ENCODE measurements around the gene DNAH10.

DNAH10 gene

GRCh38 chr12:123723765-123724164 is 38.3 kb upstream of the DNAH10 start:
- Histone ChIP-seq H3K27me3 (ENCODE audit: control insufficient read depth, insufficient read depth, low read length, poor library complexity, severe bottlenecking) (no peaks in the 10 kb centered on the region), H3K4me1 (ENCODE audit: control insufficient read depth, insufficient read depth, low read length) (no peaks in the 10 kb centered on the region), H3K27ac (ENCODE audit: insufficient read depth, low read depth, low read length, poor library complexity, severe bottlenecking) (no peak overlapping the region), H3K4me3 (ENCODE audit: insufficient read depth, low read depth, low read length) (no peak overlapping the region), H3K36me3 (ENCODE audit: control insufficient read depth, insufficient read depth, low read length) (peaks cover 30% of the 10 kb centered on the region), H3K9me3 (ENCODE audit: control insufficient read depth, low read length) (no peaks in the 10 kb centered on the region)
- 89 to 94% methylated on average over 4 to 5 of the region's 5 CpGs for WGBS, 2 experiments

GRCh38 chr12:123726244-123726643 is 35.9 kb upstream of the DNAH10 start:
- Histone ChIP-seq H3K9me3 (ENCODE audit: control insufficient read depth, low read length) (no peaks in the 10 kb centered on the region), H3K27ac (ENCODE audit: insufficient read depth, low read depth, low read length, poor library complexity, severe bottlenecking) (no peak overlapping the region), H3K4me3 (ENCODE audit: insufficient read depth, low read depth, low read length) (no peak overlapping the region), H3K36me3 (ENCODE audit: control insufficient read depth, insufficient read depth, low read length) (peaks cover 33% of the 10 kb centered on the region), H3K27me3 (ENCODE audit: control insufficient read depth, insufficient read depth, low read length, poor library complexity, severe bottlenecking) (no peaks in the 10 kb centered on the region), H3K4me1 (ENCODE audit: control insufficient read depth, insufficient read depth, low read length) (no peaks in the 10 kb centered on the region)
- 96 to 100% methylated on average over 1 to 2 of the region's 2 CpGs for WGBS, 2 experiments

- no peaks in the 10 kb centered on the region for H3K4me1 ChIP-seq (ENCODE audit: control insufficient read depth, insufficient read depth, low read length)
- H3K36me3 ChIP-seq (ENCODE audit: control insufficient read depth, insufficient read depth, low read length) = peaks cover 40% of the 10 kb centered on the region
- WGBS, 2 experiments = 90 to 91% methylated on average over 2 of the region's 2 CpGs
These were observed 35.1 kb upstream of the DNAH10 start for GRCh38 chr12:123726962-123727361.

GRCh38 chr12:123727878-123728277 is 34.2 kb upstream of the DNAH10 start:
- Histone ChIP-seq H3K27ac (ENCODE audit: insufficient read depth, low read depth, low read length, poor library complexity, severe bottlenecking) (no peak overlapping the region), H3K4me3 (ENCODE audit: insufficient read depth, low read depth, low read length) (no peak overlapping the region), H3K9me3 (ENCODE audit: control insufficient read depth, low read length) (no peaks in the 10 kb centered on the region), H3K4me1 (ENCODE audit: control insufficient read depth, insufficient read depth, low read length) (no peaks in the 10 kb centered on the region), H3K36me3 (ENCODE audit: control insufficient read depth, insufficient read depth, low read length) (peaks cover 42% of the 10 kb centered on the region), H3K27me3 (ENCODE audit: control insufficient read depth, insufficient read depth, low read length, poor library complexity, severe bottlenecking) (no peaks in the 10 kb centered on the region)
- WGBS, 2 experiments = 90 to 99% methylated on average over 3 of the region's 3 CpGs

More at GRCh38 chr12:123726962-123727361, 35.1 kb upstream of the DNAH10 start:
- Histone ChIP-seq H3K27me3 (ENCODE audit: control insufficient read depth, insufficient read depth, low read length, poor library complexity, severe bottlenecking) (no peaks in the 10 kb centered on the region), H3K9me3 (ENCODE audit: control insufficient read depth, low read length) (no peaks in the 10 kb centered on the region), H3K4me3 (ENCODE audit: insufficient read depth, low read depth, low read length) (no peak overlapping the region), H3K27ac (ENCODE audit: insufficient read depth, low read depth, low read length, poor library complexity, severe bottlenecking) (no peak overlapping the region)

DNA sequence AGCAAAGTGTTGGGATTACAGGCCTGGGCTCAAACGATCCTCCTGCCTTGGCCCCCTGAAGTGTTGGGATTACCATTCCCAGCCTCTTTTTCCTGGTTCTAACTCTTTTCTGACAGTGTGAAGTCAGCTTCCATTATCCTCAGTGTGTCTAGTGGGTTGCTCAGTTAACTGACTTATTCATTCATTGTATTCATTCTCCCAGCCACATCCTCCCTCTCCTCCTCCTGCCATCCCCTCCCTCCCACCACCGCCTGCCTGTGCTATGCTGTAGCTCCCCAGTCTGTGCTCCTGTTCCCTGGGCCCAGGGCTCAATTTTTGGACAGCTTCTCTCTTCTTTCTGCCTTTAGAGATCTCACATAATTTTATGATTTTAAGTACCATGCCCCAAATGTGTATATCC is 30.5 kb upstream of the DNAH10 start:
- H3K9me3 ChIP-seq (ENCODE audit: control insufficient read depth, low read length) = no peaks in the 10 kb centered on the region
- WGBS, 2 experiments = 79 to 90% methylated on average over 2 of the region's 2 CpGs
- H3K27me3 ChIP-seq (ENCODE audit: control insufficient read depth, insufficient read depth, low read length, poor library complexity, severe bottlenecking) = no peaks in the 10 kb centered on the region
- H3K4me1 ChIP-seq (ENCODE audit: control insufficient read depth, insufficient read depth, low read length) = no peaks in the 10 kb centered on the region
- H3K36me3 ChIP-seq (ENCODE audit: control insufficient read depth, insufficient read depth, low read length) = peaks cover 68% of the 10 kb centered on the region
- H3K4me3 ChIP-seq (ENCODE audit: insufficient read depth, low read depth, low read length) = no peak overlapping the region
- H3K27ac ChIP-seq (ENCODE audit: insufficient read depth, low read depth, low read length, poor library complexity, severe bottlenecking) = no peak overlapping the region

DNA sequence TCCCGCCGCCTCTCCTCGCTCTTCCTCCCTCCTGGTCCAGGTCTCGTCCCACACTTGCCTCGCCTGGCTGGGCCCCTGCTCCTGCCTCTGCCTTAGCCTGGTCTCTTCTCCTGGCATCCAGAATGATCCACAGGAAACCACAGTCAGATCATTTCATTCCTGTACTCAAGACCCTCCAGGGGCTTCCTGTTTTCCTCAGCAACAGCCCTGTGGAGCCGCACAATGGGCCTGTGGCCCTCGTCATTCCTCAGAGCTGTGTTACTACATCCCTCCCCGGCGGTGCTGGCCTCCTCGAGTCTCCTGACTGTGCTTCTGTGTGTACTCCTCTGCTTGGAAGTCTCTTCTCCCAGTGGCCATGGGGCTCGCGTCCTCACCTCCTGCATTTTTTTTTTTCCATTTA is 29.9 kb upstream of the DNAH10 start:
- Histone ChIP-seq H3K4me3 (ENCODE audit: insufficient read depth, low read depth, low read length) (no peak overlapping the region), H3K4me1 (ENCODE audit: control insufficient read depth, insufficient read depth, low read length) (no peaks in the 10 kb centered on the region), H3K36me3 (ENCODE audit: control insufficient read depth, insufficient read depth, low read length) (peaks cover 69% of the 10 kb centered on the region), H3K9me3 (ENCODE audit: control insufficient read depth, low read length) (no peaks in the 10 kb centered on the region), H3K27me3 (ENCODE audit: control insufficient read depth, insufficient read depth, low read length, poor library complexity, severe bottlenecking) (no peaks in the 10 kb centered on the region), H3K27ac (ENCODE audit: insufficient read depth, low read depth, low read length, poor library complexity, severe bottlenecking) (no peak overlapping the region)
- WGBS, 2 experiments = 94 to 95% methylated on average over 12 of the region's 12 CpGs

DNA sequence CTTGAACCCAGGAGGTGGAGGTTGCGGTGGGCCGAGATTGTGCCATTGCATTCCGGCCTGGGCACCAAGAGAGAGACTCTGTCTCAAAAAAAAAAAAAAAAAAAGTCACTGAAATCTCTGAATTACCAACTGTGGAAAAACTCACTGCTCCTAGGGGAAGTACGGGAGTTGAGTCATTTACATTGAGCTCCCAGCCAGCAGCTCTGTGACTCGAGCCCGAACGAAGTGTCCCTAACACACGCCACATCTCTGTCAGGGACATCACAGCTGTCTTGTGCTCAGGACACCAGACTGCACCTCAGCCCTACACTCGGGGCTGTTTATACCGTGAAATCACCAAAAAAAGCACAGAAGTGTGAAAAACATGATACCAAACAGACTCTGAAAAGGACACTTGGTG is 28.9 kb upstream of the DNAH10 start:
- H3K27me3 ChIP-seq (ENCODE audit: control insufficient read depth, insufficient read depth, low read length, poor library complexity, severe bottlenecking) = no peaks in the 10 kb centered on the region
- H3K9me3 ChIP-seq (ENCODE audit: control insufficient read depth, low read length) = no peaks in the 10 kb centered on the region
- H3K4me3 ChIP-seq (ENCODE audit: insufficient read depth, low read depth, low read length) = no peak overlapping the region
- WGBS, 2 experiments = 85 to 87% methylated on average over 10 of the region's 10 CpGs
- peaks cover 67% of the 10 kb centered on the region for H3K36me3 ChIP-seq (ENCODE audit: control insufficient read depth, insufficient read depth, low read length)
- no peak overlapping the region for H3K27ac ChIP-seq (ENCODE audit: insufficient read depth, low read depth, low read length, poor library complexity, severe bottlenecking)
- no peaks in the 10 kb centered on the region for H3K4me1 ChIP-seq (ENCODE audit: control insufficient read depth, insufficient read depth, low read length)

DNA sequence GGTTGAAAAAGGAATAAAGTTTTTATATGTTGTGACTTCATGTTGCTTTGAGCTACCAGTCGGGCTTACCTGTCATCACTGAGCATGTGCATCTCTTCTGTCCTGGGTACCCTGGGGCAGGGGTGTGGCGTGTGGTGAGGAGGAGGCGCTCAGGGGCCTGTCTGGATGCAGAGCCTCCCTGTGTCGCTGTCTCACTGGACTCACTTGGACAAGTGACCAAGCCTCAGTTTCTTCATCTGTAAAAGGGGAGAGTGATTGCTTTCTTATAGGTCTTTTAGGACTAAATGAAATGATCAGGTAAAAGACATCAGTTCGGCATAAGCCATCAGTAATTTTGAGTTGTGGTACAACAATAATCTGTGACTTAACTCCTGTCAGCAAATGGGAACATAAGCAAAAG is 27.8 kb upstream of the DNAH10 start:
- Histone ChIP-seq H3K27ac (ENCODE audit: insufficient read depth, low read depth, low read length, poor library complexity, severe bottlenecking) (no peak overlapping the region), H3K36me3 (ENCODE audit: control insufficient read depth, insufficient read depth, low read length) (peaks cover 68% of the 10 kb centered on the region), H3K27me3 (ENCODE audit: control insufficient read depth, insufficient read depth, low read length, poor library complexity, severe bottlenecking) (no peaks in the 10 kb centered on the region), H3K4me1 (ENCODE audit: control insufficient read depth, insufficient read depth, low read length) (no peaks in the 10 kb centered on the region), H3K4me3 (ENCODE audit: insufficient read depth, low read depth, low read length) (no peak overlapping the region), H3K9me3 (ENCODE audit: control insufficient read depth, low read length) (no peaks in the 10 kb centered on the region)
- 75 to 78% methylated on average over 5 of the region's 5 CpGs for WGBS, 2 experiments

GRCh38 chr12:123741937-123742572 is 20.0 kb upstream of the DNAH10 start:
- Histone ChIP-seq H3K27me3 (ENCODE audit: control insufficient read depth, insufficient read depth, low read length, poor library complexity, severe bottlenecking) (no peaks in the 10 kb centered on the region), H3K4me3 (ENCODE audit: insufficient read depth, low read depth, low read length) (no peak overlapping the region), H3K27ac (ENCODE audit: insufficient read depth, low read depth, low read length, poor library complexity, severe bottlenecking) (no peak overlapping the region), H3K9me3 (ENCODE audit: control insufficient read depth, low read length) (no peaks in the 10 kb centered on the region), H3K36me3 (ENCODE audit: control insufficient read depth, insufficient read depth, low read length) (peaks cover 34% of the 10 kb centered on the region), H3K4me1 (ENCODE audit: control insufficient read depth, insufficient read depth, low read length) (no peaks in the 10 kb centered on the region)
- 90 to 93% methylated on average over 14 of the region's 14 CpGs for WGBS, 2 experiments

DNA sequence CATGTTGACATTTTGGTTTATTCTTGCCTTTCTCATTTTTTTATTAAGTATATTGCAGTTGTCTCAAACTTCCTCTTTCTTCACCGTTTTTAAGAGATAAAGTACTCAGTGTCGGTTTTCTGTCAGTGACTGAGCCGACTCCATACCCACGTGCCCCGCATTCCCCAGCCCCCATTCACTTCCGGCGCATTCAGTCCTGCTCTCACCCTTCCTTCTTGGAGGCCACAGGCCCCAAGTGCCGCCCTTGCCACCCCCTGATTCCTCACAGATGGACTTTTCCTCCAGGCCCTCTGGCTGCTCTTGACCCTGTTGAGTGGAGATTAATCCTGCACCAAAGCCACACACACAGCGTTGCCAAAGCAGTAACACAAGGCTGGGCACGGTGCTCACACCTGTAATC is 19.1 kb upstream of the DNAH10 start:
- H3K4me1 ChIP-seq (ENCODE audit: control insufficient read depth, insufficient read depth, low read length) = no peaks in the 10 kb centered on the region
- whole genome bisulfite sequencing, 2 experiments = 95 to 97% methylated on average over 10 of the region's 10 CpGs
- H3K27me3 ChIP-seq (ENCODE audit: control insufficient read depth, insufficient read depth, low read length, poor library complexity, severe bottlenecking) = no peaks in the 10 kb centered on the region
- H3K4me3 ChIP-seq (ENCODE audit: insufficient read depth, low read depth, low read length) = no peak overlapping the region
- H3K27ac ChIP-seq (ENCODE audit: insufficient read depth, low read depth, low read length, poor library complexity, severe bottlenecking) = no peak overlapping the region
- H3K9me3 ChIP-seq (ENCODE audit: control insufficient read depth, low read length) = no peaks in the 10 kb centered on the region
- peaks cover 27% of the 10 kb centered on the region for H3K36me3 ChIP-seq (ENCODE audit: control insufficient read depth, insufficient read depth, low read length)

GRCh38 chr12:123744836-123745235 is 17.3 kb upstream of the DNAH10 start:
- H3K36me3 ChIP-seq (ENCODE audit: control insufficient read depth, insufficient read depth, low read length) = peaks cover 21% of the 10 kb centered on the region

More at GRCh38 chr12:123744836-123745235, 17.3 kb upstream of the DNAH10 start:
- WGBS, 2 experiments = 90 to 92% methylated on average over 12 of the region's 12 CpGs
- H3K27me3 ChIP-seq (ENCODE audit: control insufficient read depth, insufficient read depth, low read length, poor library complexity, severe bottlenecking) = no peaks in the 10 kb centered on the region
- no peak overlapping the region for H3K27ac ChIP-seq (ENCODE audit: insufficient read depth, low read depth, low read length, poor library complexity, severe bottlenecking)
- H3K9me3 ChIP-seq (ENCODE audit: control insufficient read depth, low read length) = no peaks in the 10 kb centered on the region
- no peak overlapping the region for H3K4me3 ChIP-seq (ENCODE audit: insufficient read depth, low read depth, low read length)
- no peaks in the 10 kb centered on the region for H3K4me1 ChIP-seq (ENCODE audit: control insufficient read depth, insufficient read depth, low read length)
